Activated CD4-positive, alpha-beta T cell treated with anti-CD3 and anti-CD28 coated beads, Interleukin-2, Interleukin-6, amounts not matched to agents 100 ng/mL and 50 ng/mL, durations not matched to agents 16 hours and 8 hours (primary cell): ENCODE measurements around the gene SRA1.
"Not testable (repeated sequence)": the region's sequence is repeated elsewhere in the genome, so short reads cannot be mapped to it uniquely, and the experiment has no call there.

Experiments used
- DNase-seq: peaks from one replicate; pipeline ENCODE4 v3.0.0-alpha.2; 2020

The SRA1 gene

DNA sequence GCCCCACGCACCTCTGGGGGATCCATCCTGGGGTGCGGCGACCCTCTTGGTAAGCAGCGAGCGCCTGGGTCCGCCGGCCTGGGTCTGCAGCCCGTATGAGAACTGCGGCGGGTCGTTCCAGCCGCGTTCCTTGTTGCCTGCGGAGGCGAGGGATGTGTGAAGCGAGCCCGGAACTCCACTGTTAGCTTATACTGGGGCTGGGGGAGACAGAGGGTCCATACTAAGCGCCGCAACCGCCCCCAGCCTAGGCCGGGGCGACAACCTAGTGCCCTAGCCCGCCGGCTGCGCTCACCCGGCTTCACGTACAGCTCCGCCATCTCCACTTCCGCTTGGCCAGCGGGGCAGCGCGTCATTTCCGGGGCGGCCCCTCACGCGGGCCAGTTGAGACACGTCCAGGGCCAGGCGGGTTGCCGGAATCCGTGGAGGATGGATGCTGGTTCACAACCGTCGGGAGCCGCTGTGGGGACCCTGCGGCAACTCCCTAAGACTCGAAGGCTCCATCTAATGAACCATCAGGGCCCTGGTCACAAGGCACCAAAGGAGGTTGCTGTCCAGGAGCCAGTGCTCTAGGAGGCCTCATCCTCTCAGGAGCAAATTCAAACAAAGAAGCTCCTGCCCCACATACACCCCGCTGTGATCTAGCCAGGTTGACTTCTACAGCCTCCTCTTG is at the start of gene SRA1:
TSS of gene SRA1 (minus strand) at position 338 of the 670 bp plus-strand sequence. CDS start at position 317, 21 bp downstream.
- peak; percentile 94 for DNase-seq

DNA sequence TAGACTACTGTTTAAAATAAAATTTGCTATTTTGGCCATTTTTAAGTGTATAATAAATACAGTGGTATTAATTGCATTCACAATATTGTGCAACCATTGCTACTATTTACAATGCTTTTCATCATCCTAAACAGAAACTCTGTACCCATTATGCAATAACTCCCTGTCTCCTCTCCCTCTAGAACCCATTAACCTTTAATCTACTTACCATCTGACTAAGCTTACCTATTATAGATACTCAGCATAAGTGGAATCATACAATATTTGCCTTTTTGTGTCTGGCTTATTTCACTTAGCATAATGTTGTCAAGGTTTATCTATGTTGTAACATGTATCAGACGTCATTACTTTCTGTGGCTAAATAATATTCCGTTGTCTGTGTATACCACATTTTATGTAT is 49.8 kb upstream of the SRA1 start:
- no peak for DNase-seq

GRCh38 chr5:140605879-140606278 is 48.6 kb upstream of the SRA1 start:
- DNase-seq, result no peak

GRCh38 chr5:140603734-140604133 is 46.5 kb upstream of the SRA1 start:
- DNase-seq, result no peak

DNA sequence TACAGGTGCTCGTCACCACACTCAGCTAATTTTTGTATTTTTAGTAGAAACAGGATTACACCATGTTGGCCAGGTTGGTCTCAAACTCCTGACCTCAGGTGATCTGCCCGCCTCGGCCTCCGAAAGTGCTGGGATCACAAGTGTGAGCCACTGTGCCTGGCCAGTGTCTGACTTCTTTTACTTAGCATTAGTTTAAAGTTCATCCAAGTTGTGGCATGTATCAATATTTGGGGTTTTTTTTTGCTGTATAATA is 46.1 kb upstream of the SRA1 start:
- DNase-seq, result not testable (repeated sequence)

DNA sequence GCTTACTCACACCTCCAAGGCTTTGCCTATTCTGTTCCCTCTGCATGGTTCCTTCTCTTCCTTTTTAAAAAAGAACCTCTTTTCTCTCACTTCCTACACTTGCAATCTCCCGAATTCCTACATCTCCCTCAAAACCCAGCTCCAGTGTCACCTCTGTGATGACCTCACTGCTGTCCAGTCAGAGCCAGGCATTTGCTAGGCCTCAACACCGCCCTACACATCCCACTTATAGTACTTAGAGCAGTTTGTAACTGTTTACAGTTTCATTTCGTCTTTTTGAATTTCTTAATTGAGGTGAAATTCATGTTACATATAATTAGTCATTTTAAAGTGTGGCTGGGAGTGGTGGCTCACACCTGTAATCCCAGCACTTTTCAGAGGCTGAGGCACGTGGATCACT is 44.9 kb upstream of the SRA1 start:
- no peak for DNase-seq

- DNase-seq, result no peak
These were observed 42.8 kb upstream of the SRA1 start for GRCh38 chr5:140600096-140600495.

DNA sequence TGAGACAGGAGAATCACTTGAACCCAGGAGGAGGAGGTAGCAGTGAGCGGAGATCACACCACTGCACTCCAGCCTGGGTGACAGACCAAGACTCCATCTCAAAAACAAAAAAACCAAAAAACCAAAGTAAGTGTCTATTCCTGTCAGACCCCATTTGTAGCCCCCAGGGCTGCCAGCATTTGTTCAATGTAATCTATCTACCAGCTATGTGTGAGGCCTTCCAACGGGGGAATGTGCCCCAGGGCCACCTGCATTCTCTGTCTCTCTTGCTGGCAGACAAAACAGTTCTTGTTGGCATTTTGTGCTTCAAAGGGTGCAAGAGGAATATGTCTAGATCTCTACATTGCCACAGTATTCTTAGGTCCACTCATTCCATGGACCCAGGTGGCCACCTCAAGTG is 41.6 kb upstream of the SRA1 start:
- DNase-seq, result no peak

GRCh38 chr5:140596321-140596741 is 39.1 kb upstream of the SRA1 start:
- DNase-seq, result no peak

DNA sequence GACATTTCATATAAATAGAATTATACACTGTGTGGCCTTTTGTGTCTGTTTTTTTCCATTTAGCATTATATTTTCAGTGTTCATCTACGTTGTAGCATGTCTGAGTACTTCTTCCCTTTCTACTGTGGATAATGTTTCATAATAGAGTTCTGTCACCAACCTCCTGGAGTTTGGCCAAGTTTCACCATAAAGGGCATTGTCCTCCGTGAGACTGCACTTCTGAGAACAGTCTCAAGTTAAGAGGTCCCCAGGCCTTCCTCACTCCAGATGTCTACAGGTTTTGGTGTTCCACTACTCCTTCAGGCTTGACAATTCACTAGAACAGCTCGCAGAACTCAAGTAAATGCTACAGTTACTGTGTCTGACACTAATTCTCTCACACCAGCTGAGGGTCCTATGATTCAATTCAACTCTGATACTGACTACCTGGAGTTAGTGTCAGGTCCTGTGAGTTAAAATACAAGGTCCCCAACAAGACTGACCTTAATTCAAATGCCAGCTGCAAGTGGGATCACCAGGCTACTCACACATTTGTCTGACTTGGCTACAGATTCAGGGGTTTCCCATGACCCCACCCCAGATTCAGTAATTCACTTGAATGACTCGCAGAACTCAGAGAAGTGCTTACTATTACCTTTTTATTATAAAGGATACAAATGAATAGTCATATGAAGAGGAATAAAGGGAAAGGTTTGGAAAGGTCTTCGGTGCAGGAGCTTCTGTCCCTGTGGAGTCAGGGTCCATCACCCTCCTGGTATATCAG is 38.4 kb upstream of the SRA1 start:
- DNase-seq, result no peak

DNA sequence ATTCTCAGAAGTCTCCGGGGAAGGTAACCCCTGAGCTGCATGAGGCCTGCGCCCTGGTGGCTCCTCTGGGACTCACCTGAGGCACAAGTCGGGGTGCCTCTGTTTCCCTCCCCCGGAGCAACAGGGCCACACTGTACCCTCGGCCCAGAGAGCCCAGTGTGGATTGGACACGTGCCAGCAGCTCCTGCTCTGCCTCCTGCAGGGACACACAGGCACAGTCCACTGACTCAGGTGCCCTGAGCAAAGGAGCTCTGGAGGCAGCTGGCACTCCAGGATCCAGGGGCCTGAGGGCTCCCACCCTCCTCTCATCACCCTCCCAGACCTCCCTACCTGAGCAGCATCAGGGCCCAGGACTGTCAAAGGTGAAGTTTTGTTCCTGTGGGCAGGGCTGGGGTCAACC is 36.9 kb upstream of the SRA1 start:
- no peak for DNase-seq

- DNase-seq, result not testable (repeated sequence)
These were observed 35.8 kb upstream of the SRA1 start for GRCh38 chr5:140593070-140593469.

DNA sequence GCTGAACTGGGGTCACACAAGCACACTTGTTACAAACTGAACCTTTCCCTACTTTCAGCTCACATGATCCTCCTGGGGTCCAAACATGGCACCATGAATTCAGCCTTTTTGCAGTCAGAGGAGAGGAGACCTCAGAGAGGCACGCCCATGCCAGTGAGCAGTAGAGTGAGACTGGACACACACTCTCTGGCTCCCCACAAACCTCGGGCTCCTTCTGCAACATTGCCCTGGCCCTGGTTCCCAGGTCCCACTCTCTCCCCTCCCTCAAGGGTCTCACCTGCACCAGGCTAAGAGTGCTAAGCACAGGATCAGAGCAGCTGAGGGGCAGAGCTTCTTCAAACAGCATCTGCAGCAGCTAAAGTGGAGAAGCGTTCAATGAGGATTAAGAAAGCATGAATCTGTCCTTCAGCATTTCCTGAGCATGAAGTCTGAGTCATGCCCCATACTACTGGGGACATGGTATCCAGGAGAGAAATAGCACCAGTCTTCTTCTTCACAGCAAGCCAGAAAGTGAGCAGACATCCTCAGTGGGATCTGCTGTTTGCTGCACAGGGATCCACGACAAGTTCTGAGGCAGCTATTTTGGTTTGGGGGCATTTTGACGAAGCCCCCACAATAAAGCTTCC is 34.6 kb upstream of the SRA1 start:
- DNase-seq, result no peak

DNA sequence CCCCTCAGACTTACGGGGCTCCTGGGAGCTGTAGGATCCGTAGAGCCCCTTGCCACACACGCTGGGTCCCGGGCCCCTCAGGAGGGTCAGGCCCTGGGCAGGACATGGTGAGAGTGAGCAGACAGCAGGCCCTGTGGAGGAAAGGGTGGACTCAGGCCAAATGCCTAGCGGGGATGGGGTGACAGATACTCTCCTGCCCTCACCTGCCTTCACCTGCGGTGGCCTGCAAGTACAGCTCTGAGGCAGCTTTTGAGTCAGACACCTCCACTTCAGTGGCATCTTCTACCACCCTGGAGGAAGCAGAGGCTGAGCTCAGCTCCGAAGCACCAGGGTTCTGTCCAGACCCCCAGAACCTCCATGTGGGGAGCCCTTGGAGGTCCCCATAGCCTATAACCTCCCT is 33.6 kb upstream of the SRA1 start:
- no peak for DNase-seq

GRCh38 chr5:140588311-140589070 is 31.2 kb upstream of the SRA1 start:
- no peak for DNase-seq

DNA sequence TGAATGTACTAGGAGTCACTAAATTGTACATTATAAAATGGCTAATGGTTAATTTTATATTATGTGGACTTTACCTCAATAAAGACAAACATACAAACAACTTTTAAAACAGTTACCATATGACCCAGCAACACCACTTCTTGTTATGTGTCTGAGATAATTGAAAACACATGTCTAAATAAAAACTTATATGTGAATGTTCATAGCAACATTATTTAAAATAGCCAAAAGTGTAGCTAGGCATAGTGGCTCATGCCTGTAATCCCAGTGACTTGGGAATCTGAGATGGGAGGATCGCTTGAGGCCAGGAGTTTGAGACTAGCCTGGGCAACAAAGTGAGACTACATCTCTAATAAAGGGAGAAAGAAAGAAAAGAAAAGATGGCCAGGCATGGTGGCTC is 30.2 kb upstream of the SRA1 start:
- no peak for DNase-seq

DNA sequence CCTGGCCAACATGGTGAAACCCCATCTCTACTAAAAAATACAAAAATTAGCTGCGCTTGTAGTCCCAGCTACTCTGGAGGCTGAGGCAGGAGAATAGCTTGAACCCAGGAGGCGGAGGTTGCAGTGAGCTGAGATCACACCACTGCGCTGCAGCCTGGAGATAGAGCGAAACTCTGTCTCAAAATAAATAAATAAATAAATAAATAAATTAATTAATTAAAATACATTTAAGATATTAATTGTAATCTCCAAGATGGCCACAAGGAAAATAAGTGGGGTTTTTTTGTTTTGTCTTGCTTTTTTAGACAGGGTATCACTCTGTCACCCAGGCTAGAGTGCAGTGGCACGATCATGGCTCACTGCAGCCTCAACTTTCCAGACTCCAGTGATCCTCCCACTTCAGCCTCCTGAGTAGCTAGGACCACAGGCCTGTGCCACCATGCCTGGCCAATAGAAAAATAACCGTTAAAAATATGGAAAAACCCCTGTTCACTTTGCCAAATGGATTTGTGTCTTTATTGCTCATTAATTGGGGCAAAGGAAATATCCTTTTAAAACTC is 22.0 kb upstream of the SRA1 start:
- not testable (repeated sequence) for DNase-seq

GRCh38 chr5:140576776-140577201 is 19.5 kb upstream of the SRA1 start:
- no peak for DNase-seq

GRCh38 chr5:140575309-140575708 is 18.0 kb upstream of the SRA1 start:
- DNase-seq, result no peak

DNA sequence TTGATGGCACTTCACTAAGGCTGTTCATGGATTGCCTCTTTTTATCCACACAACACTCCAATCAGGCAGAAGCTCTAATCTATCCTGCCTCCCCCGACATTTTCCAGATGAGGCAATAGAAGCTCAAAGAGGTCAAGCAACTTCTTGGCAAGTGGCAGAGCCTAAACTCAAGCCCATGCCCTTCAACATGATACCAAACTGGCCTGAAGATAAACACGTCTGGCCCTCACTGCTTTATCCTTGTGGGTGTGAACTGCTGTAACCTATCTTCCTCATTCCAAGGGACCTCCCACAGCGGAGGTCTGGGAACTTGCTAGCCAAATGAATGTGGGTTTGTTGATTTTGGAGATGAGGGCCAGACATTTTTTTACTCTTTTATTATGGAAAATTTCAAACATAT is 16.9 kb upstream of the SRA1 start:
- DNase-seq, result no peak

DNA sequence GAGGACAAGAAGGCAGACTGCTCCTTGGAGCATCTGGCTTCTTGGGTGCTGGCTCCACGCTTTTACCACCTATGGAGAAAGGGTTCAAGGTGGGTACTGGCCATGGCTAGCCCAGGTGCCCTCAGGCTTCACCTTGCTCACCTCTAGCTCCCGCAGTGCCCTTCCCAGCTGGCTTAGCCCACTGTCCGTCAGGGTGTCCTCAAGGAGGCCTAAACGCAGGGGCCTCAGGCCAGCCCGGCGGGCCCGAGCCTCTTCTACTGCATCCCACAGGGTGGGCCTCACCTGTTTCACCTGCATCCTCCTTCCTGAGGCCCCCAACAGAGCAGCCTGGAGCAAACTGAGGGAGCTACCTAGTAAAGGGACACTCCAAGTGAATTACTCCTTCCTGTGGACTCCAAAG is 16.4 kb upstream of the SRA1 start:
- no peak for DNase-seq

DNA sequence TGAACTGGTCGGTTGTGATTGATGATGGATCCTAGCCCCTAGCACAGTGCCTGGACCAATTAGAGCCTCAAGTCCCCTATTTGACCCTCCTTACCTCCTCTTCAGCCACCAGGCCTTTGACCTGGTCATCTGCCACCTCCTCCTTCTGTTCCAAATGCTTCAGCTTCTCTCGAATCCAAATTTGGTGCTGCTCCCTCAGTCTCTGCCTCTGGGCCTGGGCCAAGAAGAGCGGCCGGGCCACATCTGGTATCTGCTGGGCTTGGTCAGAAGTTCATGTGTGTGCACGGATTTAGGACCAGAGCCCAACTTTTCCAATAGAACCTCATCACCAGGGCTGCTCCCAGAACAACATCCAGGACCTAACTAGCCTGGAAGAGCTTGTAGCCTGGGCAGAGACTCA is 13.8 kb upstream of the SRA1 start:
- no peak for DNase-seq

DNA sequence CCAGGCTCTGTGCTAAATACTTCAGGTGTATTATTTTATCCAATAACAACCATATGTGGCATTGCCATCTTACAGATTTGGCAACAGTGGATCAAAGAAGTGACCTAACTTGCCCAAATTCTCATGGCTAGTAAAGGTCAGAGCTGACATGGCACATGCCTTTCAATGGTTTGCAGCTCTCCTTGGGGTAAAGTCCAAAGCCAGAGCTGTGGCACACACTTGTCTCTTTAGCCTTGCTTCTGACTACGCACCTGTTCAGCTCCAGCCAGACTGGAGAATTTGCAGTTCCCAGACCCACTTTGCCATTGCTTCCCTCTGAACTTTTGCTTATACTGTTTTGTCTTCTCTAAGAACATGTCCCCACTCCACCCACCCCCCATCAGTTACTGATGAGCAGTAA is 13.2 kb upstream of the SRA1 start:
- no peak for DNase-seq
